GM18517 (cell line): Measurements from ENCODE around the gene GNPAT.

ENCODE experiments used
- ATAC-seq: cut with Tn5 transposase; IDR thresholded peaks from one replicate; pipeline ENCODE4 v1.9.1; 2021; ENCODE audit warnings: mild to moderate bottlenecking, moderate library complexity; ENCODE audit not compliant: unreplicated experiment

Gene GNPAT

GRCh38 chr1:231240883-231241735 lies at the start of gene GNPAT:
Gene GNPAT, plus strand, starts transcription at chr1:231241212. Its CDS starts 167 bp downstream, at chr1:231241379.
- ATAC-seq: peak; percentile 91

GRCh38 chr1:231192620-231193163 lies 48.3 kb upstream of the GNPAT start:
- no peak for ATAC-seq

- no peak for ATAC-seq
Measured at GRCh38 chr1:231193710-231194340, 47.2 kb upstream of the GNPAT start.

GRCh38 chr1:231194476-231194842 lies 46.6 kb upstream of the GNPAT start:
- ATAC-seq: no peak

GRCh38 chr1:231194843-231195516 lies 46.0 kb upstream of the GNPAT start:
- ATAC-seq: no peak

- ATAC-seq: no peak
Measured at GRCh38 chr1:231196307-231196706, 44.7 kb upstream of the GNPAT start.

GRCh38 chr1:231196728-231197127 lies 44.3 kb upstream of the GNPAT start:
- ATAC-seq: no peak

GRCh38 chr1:231199868-231200267 lies 41.1 kb upstream of the GNPAT start:
- ATAC-seq: no peak

- no peak for ATAC-seq
Measured at GRCh38 chr1:231200388-231201031, 40.5 kb upstream of the GNPAT start.

- no peak for ATAC-seq
Measured at GRCh38 chr1:231201375-231201978, 39.5 kb upstream of the GNPAT start.

- no peak for ATAC-seq
Measured at GRCh38 chr1:231201979-231202633, 38.9 kb upstream of the GNPAT start.

- no peak for ATAC-seq
Measured at GRCh38 chr1:231203259-231204057, 37.6 kb upstream of the GNPAT start.

- ATAC-seq: no peak
Measured at GRCh38 chr1:231206856-231207255, 34.2 kb upstream of the GNPAT start.

- ATAC-seq: no peak
Measured at GRCh38 chr1:231207437-231207836, 33.6 kb upstream of the GNPAT start.

- ATAC-seq: no peak
Measured at GRCh38 chr1:231208980-231209379, 32.0 kb upstream of the GNPAT start.

- no peak for ATAC-seq
Measured at GRCh38 chr1:231209531-231209930, 31.5 kb upstream of the GNPAT start.

- ATAC-seq: no peak
Measured at GRCh38 chr1:231210126-231210525, 30.9 kb upstream of the GNPAT start.

- ATAC-seq: peak; percentile 87
Measured at GRCh38 chr1:231211005-231211857, 29.8 kb upstream of the GNPAT start.
